GM12878 (cell line): ENCODE measurements around the gene PRM3. TPM values are rescaled to one million over a fixed set of nuclear protein-coding genes. Genes with fewer than 3 reads are reported as not detected.

Experiments
- ATAC-seq: fragments of 200-7000 bp; cut with Tn5 transposase; 3 replicates; pipeline ENCODE4 v1.9.1; 2020; ENCODE audit warnings: mild to moderate bottlenecking, moderate library complexity
- BruUV-seq: library from RNA; stranded (reverse); fragments of 400-500 nt; replicated peaks from 2 replicates; lab custom pipeline; 2021; lab: Mats Ljungman, UMichigan
- CTCF ChIA-PET: fragments of 300-600 bp; sonication (Branson Sonifier 250); formaldehyde crosslinking; extraction: SDS; loops from one replicate; lab custom pipeline; 2021; ENCODE audit warnings: inconsistent platforms; lab: Yijun Ruan, JAX
- POLR2A ChIA-PET: fragments of 350-600 bp; formaldehyde crosslinking; extraction: SDS; loops from one replicate; lab custom pipeline; 2021; ENCODE audit warnings: inconsistent platforms; lab: Charles Lee
- RAD21 ChIA-PET: fragments of 300-600 bp; sonication (Branson Sonifier 250); formaldehyde crosslinking; loops from one replicate; lab custom pipeline; 2023; ENCODE audit warnings: antibody characterized with exemption; ENCODE audit not compliant: unreplicated experiment; lab: Charles Lee
- SMC1A ChIA-PET: fragments of 300-600 bp; sonication (Branson Sonifier 250); formaldehyde crosslinking; loops from one replicate; lab custom pipeline; 2023; ENCODE audit not compliant: unreplicated experiment, uncharacterized antibody; lab: Charles Lee
- DNase-seq: peaks from one replicate; pipeline ENCODE4 v3.0.0-alpha.2; 2011; ENCODE audit warnings: low read depth, low spot score
- FAIRE-seq: peaks from 3 replicates; lab custom pipeline; 2011; peaks lifted over from hg19 to GRCh38; lab: Jason Lieb, UNC
- H2AFZ ChIP-seq: 2 replicates; pipeline ENCODE4 v1.6.0; 2011; ENCODE audit warnings: low read depth, low read length, control low read depth; ENCODE audit not compliant: control insufficient read depth
- H3K27ac ChIP-seq: 2 replicates; pipeline ENCODE4 v1.5.1; 2011; ENCODE audit warnings: control low read depth; ENCODE audit not compliant: control insufficient read depth, insufficient read depth
- H3K27me3 ChIP-seq, 2 experiments: replicated peaks in 1 of 2; 2 replicates each; pipeline versions ENCODE4 v1.6.0 to v1.6.1; 2011; ENCODE audit warnings: low read length in 1 of 2; ENCODE audit not compliant: control insufficient read depth in 2 of 2, insufficient read depth in 2 of 2
- H3K36me3 ChIP-seq, 2 experiments: 2 replicates each; pipeline ENCODE4 v1.5.1; 2011; ENCODE audit warnings: low read length in 1 of 2; ENCODE audit not compliant: control insufficient read depth in 2 of 2, insufficient read depth in 2 of 2
- H3K4me1 ChIP-seq: 2 replicates; pipeline ENCODE4 v1.6.1; 2011; ENCODE audit warnings: mild to moderate bottlenecking, low read length, moderate library complexity, mixed read lengths; ENCODE audit not compliant: control insufficient read depth, insufficient read depth
- H3K4me2 ChIP-seq: 2 replicates; pipeline ENCODE4 v1.6.0; 2011; ENCODE audit warnings: control low read depth; ENCODE audit not compliant: control insufficient read depth, insufficient read depth
- H3K4me3 ChIP-seq: fragments of 200-600 bp; sonication (generic); 2 replicates; pipeline ENCODE4 v1.5.1; 2016
- H3K79me2 ChIP-seq: 2 replicates; pipeline ENCODE4 v1.6.0; 2011; ENCODE audit warnings: low read length; ENCODE audit not compliant: control insufficient read depth, insufficient read depth
- H3K9ac ChIP-seq: 2 replicates; pipeline ENCODE4 v1.8.0; 2011; ENCODE audit warnings: low read length, control low read depth, mixed read lengths; ENCODE audit not compliant: control insufficient read depth, insufficient read depth
- H3K9me3 ChIP-seq: replicated peaks from 3 replicates; pipeline ENCODE4 v1.5.1; 2011; ENCODE audit warnings: mild to moderate bottlenecking, low read length; ENCODE audit not compliant: control insufficient read depth, insufficient read depth
- H4K20me1 ChIP-seq: 2 replicates; pipeline ENCODE4 v1.6.0; 2011; ENCODE audit not compliant: control insufficient read depth, insufficient read depth
- BMI1 ChIP-seq: fragments of 450-650 bp; IDR thresholded peaks from 2 replicates; pipeline ENCODE4 v1.6.1; 2016; ENCODE audit warnings: mild to moderate bottlenecking, moderate library complexity, borderline replicate concordance
- CBFB ChIP-seq: IDR thresholded peaks from 2 replicates; pipeline ENCODE4 v1.6.1; 2016; ENCODE audit warnings: antibody characterized with exemption, low read depth
- HDGF ChIP-seq: fragments of 450-650 bp; IDR thresholded peaks from 2 replicates; pipeline ENCODE4 v1.6.1; 2016; ENCODE audit warnings: antibody characterized with exemption
- LARP7 ChIP-seq: fragments of 450-650 bp; IDR thresholded peaks from 2 replicates; pipeline ENCODE4 v1.6.1; 2017; ENCODE audit warnings: mild to moderate bottlenecking
- MEF2A ChIP-seq: IDR thresholded peaks from 2 replicates; pipeline ENCODE4 v1.6.1; 2011; ENCODE audit warnings: low read depth, mild to moderate bottlenecking, low read length, moderate library complexity; ENCODE audit not compliant: insufficient read depth
- RUNX3 ChIP-seq: IDR thresholded peaks from 2 replicates; pipeline ENCODE4 v1.6.1; 2012; ENCODE audit warnings: low read length, inconsistent platforms
- SMAD5 ChIP-seq: IDR thresholded peaks from 2 replicates; pipeline ENCODE4 v1.6.1; 2016; ENCODE audit warnings: antibody characterized with exemption, low read depth
- SUPT20H ChIP-seq: IDR thresholded peaks from 2 replicates; pipeline ENCODE4 v1.6.1; 2011; ENCODE audit warnings: low read depth, mild to moderate bottlenecking, low read length, moderate library complexity, borderline replicate concordance; ENCODE audit not compliant: control insufficient read depth
- WRNIP1 ChIP-seq: IDR thresholded peaks from 2 replicates; pipeline ENCODE4 v1.6.1; 2011; ENCODE audit warnings: low read depth, low read length, improper control_type of control experiment, borderline replicate concordance
- YBX1 ChIP-seq: fragments of 450-650 bp; IDR thresholded peaks from 2 replicates; pipeline ENCODE4 v1.6.1; 2016; ENCODE audit warnings: antibody characterized with exemption
- ZBED1 ChIP-seq: IDR thresholded peaks from 2 replicates; pipeline ENCODE4 v1.6.1; 2016; ENCODE audit warnings: borderline replicate concordance
- WGBS: methylation state at CpG from one replicate; pipeline ENCODE4 v1.1.6; 2016; ENCODE audit warnings: low lambda C conversion rate; ENCODE audit not compliant: insufficient replicate concordance, insufficient coverage; ENCODE audit errors: missing lambda C conversion rate; 5-methylcytosine and 5-hydroxymethylcytosine counted together
- in situ Hi-C: fragments of 300-500 bp; cut with MboI; formaldehyde crosslinking; loops from 9 replicates; pipeline ENCODE4 v1.14.3; 2018; ENCODE audit warnings: mixed read lengths
- intact Hi-C: fragments of 100-400 bp; cut with micrococcal nuclease; formaldehyde crosslinking; loops from one replicate; pipeline ENCODE4 v1.14.2; 2022; ENCODE audit not compliant: unreplicated experiment
- polyA plus RNA-seq, 11 experiments: library from polyadenylated mRNA; depleted of rRNA in 4 of 11; unstranded in 6 of 11; stranded (reverse) in 5 of 11; fragments of >200 nt; fragmentation: Nextera tagmentation in 4 of 11; fragmentation: Illumina TruSeq in 1 of 11; extraction: Ambion mirVana in 4 of 11; extraction: Trizol in 1 of 11; gene quantifications; 1 replicate in 1 of 11; 2 replicates in 10 of 11; pipeline versions ENCODE4 v1.2.1 to v1.2.3, GENCODE V29; 2011 to 2016; ENCODE audit warnings: inconsistent platforms in 2 of 11, missing spikeins in 2 of 11, low read depth in 1 of 11
- total RNA-seq, 4 experiments: library from RNA; depleted of rRNA in 3 of 4; stranded (reverse); fragments of >200 nt in 3 of 4; fragmentation: Illumina TruSeq in 1 of 4; extraction: Trizol in 1 of 4; gene quantifications; 2 replicates each; pipeline versions ENCODE4 v1.2.1 to v1.2.3, GENCODE V29; 2013 to 2021

The PRM3 gene
- total and polyA plus RNA-seq, 10 of the 15 experiments (the other 5 are each of a cell fraction or from before 2014, with no cell fraction given) = not detected

- no peak overlapping the region; the same call in 1 of the 2 replicates for H3K27ac ChIP-seq
- DNase-seq = no peak
- peaks cover 24% of the 10 kb centered on the region for H3K4me1 ChIP-seq
- H3K79me2 ChIP-seq = peaks cover 37% of the 10 kb centered on the region
- ChIA-PET POLR2A (interaction anchor here (0.6 to 6.6 kb wide), 18 partner anchors 10 to 287 kb away, joined by 3 to 53 read pairs (median 4); no protein-coding TSS in a partner anchor), CTCF (interaction anchor here (0.8 to 7.8 kb wide), 11 partner anchors 17 to 298 kb away, joined by 3 to 50 read pairs (median 4); no protein-coding TSS in a partner anchor), RAD21 (interaction anchor here (0.6 to 11.8 kb wide), 20 partner anchors 19 to 288 kb away, joined by 3 to 243 read pairs (median 5); no protein-coding TSS in a partner anchor), SMC1A (interaction anchor here (0.6 to 8.8 kb wide), 28 partner anchors 16 to 303 kb away, joined by 3 to 72 read pairs (median 4); no protein-coding TSS in a partner anchor)
- TSS peak; percentile 76 for BruUV-seq
- no peak for FAIRE-seq
- no peaks in the 10 kb centered on the region for H3K9me3 ChIP-seq
- H2AFZ ChIP-seq = no peak overlapping the region
- in situ Hi-C loops = loop anchor here (5.0 kb wide), 1 partner anchor 285 kb away; no protein-coding TSS in a partner anchor
- H3K4me3 ChIP-seq = peak overlapping the region; percentile 91
- H3K9ac ChIP-seq = peak overlapping the region; percentile 89
- no peak for ATAC-seq
- no peaks in the 10 kb centered on the region for H4K20me1 ChIP-seq
- H3K4me2 ChIP-seq = peak overlapping the region; percentile 92
- intact Hi-C loops = loop anchor here (1.0 to 2.0 kb wide), 2 partner anchors 50 to 69 kb away; no protein-coding TSS in a partner anchor
- 43% methylated on average over 8 of the region's 8 CpGs for WGBS
- peaks cover 0 to 3% of the 10 kb centered on the region in 2 experiments; a peak in 1 of 4 replicates for H3K36me3 ChIP-seq
- TF ChIP-seq HDGF = no peak
- TF ChIP-seq RUNX3 = no peak
- no peak for TF ChIP-seq CBFB
- TF ChIP-seq SUPT20H = no peak
- TF ChIP-seq ZBED1 = peak; percentile 3; the same call in 1 of the 2 replicates
- 0 out of 2 replicates have a peak, but pooled peaks have one; percentile 13 for TF ChIP-seq LARP7
- no peak for TF ChIP-seq BMI1
- TF ChIP-seq WRNIP1 = no peak
- no peak for TF ChIP-seq YBX1
- TF ChIP-seq SMAD5 = peak; percentile 28; the same call in 1 of the 2 replicates
- no peak for TF ChIP-seq MEF2A
- H3K27me3 ChIP-seq = no peaks in the 10 kb centered on the region
These were observed 20.9 kb downstream of the PRM3 start for GRCh38 chr16:11252482-11252931.
